ENCODE data around the gene LIPA.

LIPA gene

DNA sequence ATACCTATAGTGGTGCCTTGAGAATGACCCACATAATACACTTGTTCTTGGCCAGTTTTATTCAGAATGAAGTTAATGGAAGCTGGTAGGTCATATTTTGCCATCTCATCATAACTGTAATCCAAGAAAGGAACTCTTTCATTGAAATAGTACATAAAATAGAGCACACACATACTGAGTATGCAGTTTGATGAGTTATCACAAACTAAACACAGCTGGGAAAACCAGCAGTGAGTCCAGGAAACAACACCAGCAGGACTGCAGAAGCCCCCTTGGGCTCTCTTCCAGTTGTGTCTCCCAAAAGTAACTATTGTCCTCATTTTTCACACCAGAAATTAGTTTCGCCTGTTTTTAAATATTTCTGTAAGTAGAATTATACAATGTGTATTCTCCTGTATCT lies 24.7 kb downstream of the LIPA start:
- no peaks in the 10 kb centered on the region for H3K27me3 ChIP-seq (ENCODE audit: insufficient read depth, low read length)
- H3K36me3 ChIP-seq (ENCODE audit: insufficient read depth, low read length), result no peaks in the 10 kb centered on the region
- peaks cover 2% of the 10 kb centered on the region for H3K9me3 ChIP-seq (ENCODE audit: low read length)
- H3K4me1 ChIP-seq (ENCODE audit: insufficient read depth, low read length), result no peaks in the 10 kb centered on the region
- H3K4me3 ChIP-seq (ENCODE audit: low read length), result no peak overlapping the region
- H2AFZ ChIP-seq (ENCODE audit: low read depth, low read length), result no peak overlapping the region

DNA sequence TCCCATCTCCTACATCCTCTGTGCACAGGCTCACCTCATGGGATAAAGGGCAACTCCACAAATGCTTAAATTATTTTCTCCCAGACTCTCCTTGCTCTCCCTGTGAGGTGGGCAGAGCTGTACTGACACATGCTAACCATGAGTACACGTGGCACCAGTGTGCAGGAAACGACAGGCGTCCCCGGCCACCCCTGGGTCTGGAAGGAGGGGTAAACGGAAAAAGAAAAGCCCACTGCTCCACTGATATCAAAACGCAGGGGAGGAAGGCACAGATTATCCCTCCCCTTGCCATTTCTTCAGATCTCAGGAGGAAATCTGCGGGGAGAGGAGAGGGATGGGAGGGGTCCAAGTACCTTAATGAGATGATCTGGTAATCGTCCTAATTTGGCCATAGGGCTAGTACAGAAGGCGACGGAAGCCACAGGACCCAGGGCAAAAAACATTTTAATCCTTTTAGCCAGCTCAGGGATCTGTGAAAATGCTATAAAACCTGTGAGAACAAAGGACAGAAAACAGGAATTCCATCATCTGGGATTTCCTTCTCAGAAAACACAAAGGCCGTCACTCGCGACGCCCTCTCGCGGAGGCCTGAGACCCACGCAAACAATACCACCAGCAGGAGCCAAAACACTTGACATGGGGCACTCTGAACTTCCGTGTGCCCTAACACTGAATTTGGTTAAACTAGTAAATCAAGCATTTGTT lies 26.7 kb downstream of the LIPA start:
- Histone ChIP-seq H3K36me3 (ENCODE audit: insufficient read depth, low read length) (no peaks in the 10 kb centered on the region), H3K4me3 (ENCODE audit: low read length) (no peak overlapping the region), H3K27me3 (ENCODE audit: insufficient read depth, low read length) (no peaks in the 10 kb centered on the region), H3K4me1 (ENCODE audit: insufficient read depth, low read length) (no peaks in the 10 kb centered on the region), H2AFZ (ENCODE audit: low read depth, low read length) (no peak overlapping the region), H3K9me3 (ENCODE audit: low read length) (peaks cover 2% of the 10 kb centered on the region)

DNA sequence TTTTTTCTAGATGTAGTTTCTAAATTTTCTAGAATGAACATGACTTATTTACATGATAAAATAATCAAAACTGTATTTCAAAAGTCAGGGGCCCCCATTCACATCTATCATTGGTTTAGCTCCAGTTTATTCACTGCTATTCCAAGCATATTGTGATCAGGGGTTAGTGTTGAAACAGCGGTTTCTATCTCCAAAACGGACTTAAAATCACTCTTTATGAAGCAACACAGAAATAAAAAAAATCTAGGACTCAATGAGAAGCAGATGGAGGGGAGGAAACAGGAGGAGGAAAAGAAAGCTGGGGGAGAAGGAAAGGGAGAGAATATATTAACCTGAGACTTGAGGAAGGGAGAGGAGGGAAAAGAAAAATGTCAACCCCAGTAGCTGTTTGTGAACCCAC lies 29.7 kb downstream of the LIPA start:
- Histone ChIP-seq H3K36me3 (ENCODE audit: insufficient read depth, low read length) (no peaks in the 10 kb centered on the region), H3K4me1 (ENCODE audit: insufficient read depth, low read length) (peaks cover 4% of the 10 kb centered on the region), H3K9me3 (ENCODE audit: low read length) (no peaks in the 10 kb centered on the region), H3K27me3 (ENCODE audit: insufficient read depth, low read length) (no peaks in the 10 kb centered on the region), H3K4me3 (ENCODE audit: low read length) (no peak overlapping the region), H2AFZ (ENCODE audit: low read depth, low read length) (no peak overlapping the region)

DNA sequence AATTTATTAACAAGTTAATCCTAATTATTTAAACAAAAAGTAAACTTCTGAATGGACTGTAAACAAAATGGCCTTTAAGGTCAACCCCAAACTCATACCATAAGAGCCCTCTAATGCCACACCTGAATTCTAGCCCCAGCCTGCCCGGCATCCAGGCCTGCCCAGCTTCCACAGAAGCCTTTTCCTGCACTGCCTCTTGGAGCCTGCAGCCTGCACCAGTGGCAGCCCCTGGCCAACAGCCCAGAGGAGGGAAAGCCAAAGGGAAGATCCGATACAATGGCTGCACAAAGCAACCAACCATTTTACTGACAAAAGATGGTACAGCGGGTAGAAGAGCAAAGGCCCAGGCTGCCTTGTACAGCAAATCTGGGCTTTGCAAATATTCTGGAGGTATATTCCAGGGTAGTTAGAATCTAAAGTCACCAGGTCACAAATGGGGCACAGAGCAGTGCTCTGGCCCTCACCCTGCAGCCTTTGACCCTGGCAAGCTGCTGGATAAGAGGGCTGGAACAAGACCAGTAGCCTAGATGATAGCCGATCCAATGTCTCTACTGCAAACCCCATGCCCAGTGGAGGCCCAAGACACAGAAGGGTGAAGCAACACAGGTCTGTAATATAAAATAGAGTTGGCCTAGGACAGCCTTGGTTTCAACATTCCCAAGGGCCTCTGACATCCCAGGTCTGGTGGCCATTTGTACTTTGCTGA lies 31.9 kb downstream of the LIPA start:
- no peaks in the 10 kb centered on the region for H3K9me3 ChIP-seq (ENCODE audit: low read length)
- no peaks in the 10 kb centered on the region for H3K27me3 ChIP-seq (ENCODE audit: insufficient read depth, low read length)
- H2AFZ ChIP-seq (ENCODE audit: low read depth, low read length), result no peak overlapping the region
- H3K36me3 ChIP-seq (ENCODE audit: insufficient read depth, low read length), result no peaks in the 10 kb centered on the region
- peaks cover 4% of the 10 kb centered on the region for H3K4me1 ChIP-seq (ENCODE audit: insufficient read depth, low read length)
- H3K4me3 ChIP-seq (ENCODE audit: low read length), result no peak overlapping the region

DNA sequence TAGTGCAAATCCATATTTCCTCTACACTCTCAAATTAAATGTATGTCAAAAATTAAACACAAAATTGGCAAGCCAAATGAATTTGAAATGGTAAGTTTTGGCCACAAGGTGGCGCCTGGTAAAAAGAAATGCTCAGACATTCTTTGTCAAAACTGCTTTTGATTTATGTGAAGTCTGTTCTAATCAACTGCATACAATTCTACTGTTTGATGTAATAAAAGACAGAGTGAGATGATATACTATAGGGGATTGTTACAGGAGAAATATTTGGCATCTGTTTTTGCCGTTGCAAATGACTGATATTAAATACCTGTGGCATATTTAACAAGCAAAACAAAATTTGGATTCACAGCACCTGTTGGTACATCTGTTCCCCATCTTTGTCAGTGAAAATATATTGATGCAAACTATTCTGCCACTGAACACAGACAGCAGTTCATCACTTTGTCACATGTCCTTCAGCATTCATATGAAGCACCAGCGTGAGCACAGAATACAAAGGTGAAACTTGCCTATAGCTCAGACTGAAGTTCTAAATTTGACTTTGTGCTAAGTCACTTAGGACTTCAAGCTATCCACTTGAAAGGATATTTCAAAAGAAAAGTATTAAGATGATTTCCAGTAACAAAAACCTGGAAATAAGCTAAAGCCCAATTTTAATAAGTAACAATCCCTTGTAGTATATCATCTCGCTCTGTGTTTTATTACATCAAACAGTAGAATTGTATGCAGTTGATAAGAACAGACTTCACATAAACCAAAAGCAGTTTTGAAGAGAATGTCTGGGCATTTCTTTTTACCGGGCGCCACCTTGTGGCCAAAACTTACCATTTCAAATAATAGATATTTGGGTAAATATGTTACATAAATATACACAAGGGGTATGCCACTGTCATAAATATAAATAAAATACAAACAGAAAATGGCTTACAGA lies 34.3 kb downstream of the LIPA start:
- Histone ChIP-seq H3K27me3 (ENCODE audit: insufficient read depth, low read length) (no peaks in the 10 kb centered on the region), H3K9me3 (ENCODE audit: low read length) (no peaks in the 10 kb centered on the region), H3K4me1 (ENCODE audit: insufficient read depth, low read length) (peaks cover 4% of the 10 kb centered on the region), H3K36me3 (ENCODE audit: insufficient read depth, low read length) (no peaks in the 10 kb centered on the region), H2AFZ (ENCODE audit: low read depth, low read length) (no peak overlapping the region), H3K4me3 (ENCODE audit: low read length) (no peak overlapping the region)

DNA sequence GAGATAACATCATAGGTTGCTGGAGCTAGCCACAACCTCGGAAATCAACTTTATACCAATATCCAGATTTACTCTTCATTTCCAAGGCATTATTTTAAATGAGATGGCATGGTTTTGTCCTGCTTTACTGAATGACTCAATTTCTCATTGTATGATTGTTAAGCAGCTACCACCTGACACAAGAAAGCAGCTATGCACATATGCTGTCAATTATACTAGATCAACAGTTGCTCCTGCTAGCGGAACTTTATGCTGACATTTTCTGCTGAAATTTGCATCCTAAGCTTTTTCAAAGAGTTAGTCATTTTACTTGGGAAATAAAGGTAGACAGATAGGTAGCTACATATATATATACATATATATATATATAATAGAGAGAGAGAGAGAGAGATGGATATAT lies 35.5 kb downstream of the LIPA start:
- Histone ChIP-seq H3K4me3 (ENCODE audit: low read length) (no peak overlapping the region), H3K27me3 (ENCODE audit: insufficient read depth, low read length) (no peaks in the 10 kb centered on the region), H3K4me1 (ENCODE audit: insufficient read depth, low read length) (peaks cover 4% of the 10 kb centered on the region), H2AFZ (ENCODE audit: low read depth, low read length) (no peak overlapping the region), H3K36me3 (ENCODE audit: insufficient read depth, low read length) (no peaks in the 10 kb centered on the region), H3K9me3 (ENCODE audit: low read length) (no peaks in the 10 kb centered on the region)

DNA sequence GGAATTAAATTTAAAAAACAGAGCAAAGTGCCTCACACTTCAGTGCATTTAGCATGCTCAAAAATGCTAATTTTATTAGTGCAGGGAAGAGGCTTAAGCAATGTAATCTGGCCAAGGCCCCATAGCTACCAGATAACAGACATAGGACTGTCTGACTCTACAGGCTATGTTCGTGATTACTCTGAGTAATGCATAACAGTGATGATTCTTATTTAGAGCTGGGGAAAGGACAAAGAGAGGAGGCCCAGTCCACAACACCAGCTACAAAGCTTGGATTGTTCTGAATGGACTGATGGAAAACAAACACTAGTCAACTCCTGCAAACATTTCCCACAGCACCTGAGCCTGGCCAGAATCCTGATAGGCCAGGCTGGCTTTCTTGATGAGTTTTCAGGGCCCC lies 36.1 kb downstream of the LIPA start:
- no peaks in the 10 kb centered on the region for H3K9me3 ChIP-seq (ENCODE audit: low read length)
- H3K27me3 ChIP-seq (ENCODE audit: insufficient read depth, low read length), result peaks cover 2% of the 10 kb centered on the region
- no peak overlapping the region for H3K4me3 ChIP-seq (ENCODE audit: low read length)
- H2AFZ ChIP-seq (ENCODE audit: low read depth, low read length), result no peak overlapping the region
- H3K4me1 ChIP-seq (ENCODE audit: insufficient read depth, low read length), result peaks cover 4% of the 10 kb centered on the region
- no peaks in the 10 kb centered on the region for H3K36me3 ChIP-seq (ENCODE audit: insufficient read depth, low read length)

DNA sequence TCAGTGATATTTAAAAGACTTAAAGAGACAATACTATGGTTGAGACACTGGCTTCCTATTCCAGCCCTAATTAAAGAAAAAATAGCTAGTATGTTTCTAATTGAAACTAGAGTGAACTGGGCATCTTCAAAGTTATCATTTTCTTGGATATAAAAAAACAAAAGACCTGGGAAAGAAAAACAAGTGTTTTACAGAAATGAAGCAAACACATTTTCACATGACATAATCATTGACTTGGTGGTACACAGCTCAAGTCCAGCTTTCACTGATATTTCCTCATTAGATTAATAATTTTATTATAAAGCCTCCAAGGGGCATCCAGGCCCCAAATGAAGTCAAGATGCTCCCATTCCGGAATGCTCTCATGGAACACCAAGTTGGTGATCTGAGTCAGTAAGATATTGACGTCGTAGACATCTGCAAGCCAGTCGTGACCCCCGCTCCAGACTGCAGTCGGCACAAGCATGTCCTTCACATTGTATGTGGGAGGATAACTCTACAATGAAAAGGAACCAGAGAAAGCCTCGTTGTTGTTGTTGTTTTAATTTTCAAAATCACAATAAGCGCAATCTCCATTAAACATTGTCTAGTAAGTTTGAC lies 36.9 kb downstream of the LIPA start:
- Histone ChIP-seq H3K36me3 (ENCODE audit: insufficient read depth, low read length) (no peaks in the 10 kb centered on the region), H3K27me3 (ENCODE audit: insufficient read depth, low read length) (peaks cover 10% of the 10 kb centered on the region), H3K4me3 (ENCODE audit: low read length) (no peak overlapping the region), H2AFZ (ENCODE audit: low read depth, low read length) (no peak overlapping the region), H3K9me3 (ENCODE audit: low read length) (no peaks in the 10 kb centered on the region), H3K4me1 (ENCODE audit: insufficient read depth, low read length) (peaks cover 4% of the 10 kb centered on the region)

DNA sequence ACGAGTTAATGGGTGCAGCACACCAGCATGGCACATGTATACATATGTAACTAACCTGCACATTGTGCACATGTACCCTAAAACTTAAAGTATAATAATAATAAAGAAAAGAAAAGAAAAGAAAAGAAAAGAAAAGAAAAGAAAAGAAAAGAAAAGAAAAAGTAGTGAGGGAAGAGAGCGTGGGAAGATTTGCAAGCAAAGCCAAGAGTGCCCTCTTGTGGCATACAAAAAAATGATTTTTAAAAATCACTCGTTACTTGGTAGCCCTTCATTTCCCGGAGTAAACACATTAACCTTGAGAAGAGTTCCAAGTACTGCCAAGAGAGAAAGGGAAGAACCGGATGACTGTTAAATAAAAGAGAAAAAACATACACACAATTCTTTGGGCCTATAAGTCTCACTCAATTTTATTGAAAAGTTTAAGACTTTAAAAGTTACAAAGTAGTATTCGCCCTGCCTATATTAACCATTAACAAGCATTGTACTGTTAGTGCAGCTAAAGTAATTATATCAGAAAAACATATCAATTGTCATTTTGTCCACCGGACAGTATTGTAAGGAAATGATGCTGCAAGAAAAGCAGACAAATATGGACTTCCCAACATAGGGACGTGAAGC lies 38.3 kb downstream of the LIPA start:
- Histone ChIP-seq H3K4me1 (ENCODE audit: insufficient read depth, low read length) (peaks cover 4% of the 10 kb centered on the region), H3K4me3 (ENCODE audit: low read length) (no peak overlapping the region), H3K36me3 (ENCODE audit: insufficient read depth, low read length) (no peaks in the 10 kb centered on the region), H2AFZ (ENCODE audit: low read depth, low read length) (no peak overlapping the region), H3K27me3 (ENCODE audit: insufficient read depth, low read length) (peaks cover 23% of the 10 kb centered on the region), H3K9me3 (ENCODE audit: low read length) (no peaks in the 10 kb centered on the region)

DNA sequence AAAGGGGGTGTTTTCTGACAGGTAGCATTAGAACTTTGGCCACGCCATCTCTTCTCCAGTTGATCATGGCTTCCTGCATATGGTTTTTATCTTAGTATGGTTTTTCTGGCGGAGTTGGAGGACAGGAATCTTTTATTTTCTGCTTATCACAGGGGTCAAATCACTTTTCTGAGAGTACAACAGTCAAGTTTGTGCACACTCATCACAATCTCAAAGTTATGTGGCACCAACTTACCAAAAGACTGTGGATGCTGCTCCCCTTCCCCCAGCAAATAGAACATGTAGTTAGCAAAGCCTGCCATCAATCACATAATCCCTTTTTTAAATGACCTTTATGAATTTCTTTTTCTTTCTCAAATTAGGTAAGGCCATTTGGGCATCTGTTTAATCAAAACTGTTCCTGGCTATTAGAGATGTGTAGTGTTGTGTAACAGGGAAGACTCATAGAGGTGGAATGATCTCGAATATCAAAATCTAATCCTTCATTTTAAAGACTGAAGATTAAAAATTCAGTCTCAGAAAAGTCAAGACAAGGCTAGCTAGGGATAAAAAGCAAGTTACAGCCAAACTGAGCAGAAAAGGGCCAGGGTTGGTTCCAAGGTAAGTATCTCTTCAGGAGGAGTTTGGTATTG lies 40.7 kb downstream of the LIPA start:
- Histone ChIP-seq H3K36me3 (ENCODE audit: insufficient read depth, low read length) (no peaks in the 10 kb centered on the region), H3K9me3 (ENCODE audit: low read length) (no peaks in the 10 kb centered on the region), H3K27me3 (ENCODE audit: insufficient read depth, low read length) (peaks cover 46% of the 10 kb centered on the region), H3K4me3 (ENCODE audit: low read length) (no peak overlapping the region), H3K4me1 (ENCODE audit: insufficient read depth, low read length) (peaks cover 16% of the 10 kb centered on the region), H2AFZ (ENCODE audit: low read depth, low read length) (no peak overlapping the region)

DNA sequence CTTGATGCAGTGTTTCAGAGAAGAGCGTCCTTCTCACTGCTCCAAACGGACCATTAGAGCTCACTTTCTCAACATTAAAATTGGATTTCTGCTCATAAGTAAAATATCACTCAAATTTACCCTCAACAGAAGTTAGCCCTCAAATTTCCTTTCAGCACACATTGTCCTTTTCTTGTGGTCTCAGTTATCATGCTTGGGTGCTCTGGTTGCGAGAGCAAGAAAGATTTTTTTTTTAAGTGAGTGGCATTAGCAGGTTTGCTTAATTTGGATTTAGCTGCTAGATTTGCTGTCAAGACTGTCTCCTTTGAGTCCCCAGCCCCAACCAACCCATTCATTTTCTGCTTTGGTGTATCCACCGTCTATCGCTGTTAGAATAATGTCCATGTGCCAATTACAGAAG lies 41.9 kb downstream of the LIPA start:
- Histone ChIP-seq H3K9me3 (ENCODE audit: low read length) (no peaks in the 10 kb centered on the region), H3K4me3 (ENCODE audit: low read length) (no peak overlapping the region), H3K4me1 (ENCODE audit: insufficient read depth, low read length) (peaks cover 16% of the 10 kb centered on the region), H2AFZ (ENCODE audit: low read depth, low read length) (no peak overlapping the region), H3K27me3 (ENCODE audit: insufficient read depth, low read length) (peaks cover 57% of the 10 kb centered on the region), H3K36me3 (ENCODE audit: insufficient read depth, low read length) (no peaks in the 10 kb centered on the region)

DNA sequence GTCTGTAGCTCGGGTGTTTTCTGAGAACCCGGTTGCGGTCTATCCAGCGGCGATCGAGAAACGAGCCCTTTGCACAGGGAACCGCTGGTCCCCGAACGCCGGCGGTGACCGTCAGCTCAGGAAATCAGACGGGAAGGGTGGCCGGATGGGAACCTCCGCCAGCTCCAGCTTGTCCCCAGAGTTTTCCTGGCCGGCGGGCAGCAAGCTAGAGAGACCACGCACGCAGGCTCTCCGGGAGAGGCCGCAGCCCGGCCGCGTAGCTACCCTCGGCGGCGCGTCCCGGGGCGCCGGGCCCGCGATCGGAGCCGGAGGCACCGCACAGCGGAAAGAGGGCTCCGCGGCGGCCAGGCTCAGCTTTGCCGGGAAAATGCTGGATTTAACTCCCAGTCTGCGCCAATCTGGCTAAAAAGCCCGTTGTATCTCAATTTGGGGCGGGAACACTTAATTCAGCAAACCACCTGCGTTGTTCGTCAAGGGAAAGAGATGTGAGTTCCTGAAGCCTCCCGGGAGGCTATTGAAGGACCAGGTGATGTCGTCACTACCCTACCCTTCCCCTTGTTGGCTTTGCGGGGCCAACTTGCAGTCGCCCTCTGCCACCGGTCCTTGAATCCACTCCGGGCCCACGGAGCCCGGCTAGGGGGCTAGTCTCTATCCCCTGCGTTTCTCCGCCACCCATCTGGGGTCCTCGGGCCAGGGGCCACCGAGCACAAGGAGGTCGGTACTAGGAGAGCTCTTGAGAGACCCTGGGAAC lies 43.6 kb downstream of the LIPA start:
- Histone ChIP-seq H2AFZ (ENCODE audit: low read depth, low read length) (peak overlapping the region; percentile 74), H3K9me3 (ENCODE audit: low read length) (no peaks in the 10 kb centered on the region), H3K4me1 (ENCODE audit: insufficient read depth, low read length) (peaks cover 16% of the 10 kb centered on the region), H3K36me3 (ENCODE audit: insufficient read depth, low read length) (no peaks in the 10 kb centered on the region), H3K4me3 (ENCODE audit: low read length) (peak overlapping the region; percentile 33), H3K27me3 (ENCODE audit: insufficient read depth, low read length) (peaks cover 71% of the 10 kb centered on the region)
